Upper lobe of right lung (tissue), 1 donor: ENCODE measurements around the gene CHD6. TPM values are rescaled to one million over a fixed set of nuclear protein-coding genes. Genes with fewer than 3 reads are reported as not detected.

Experiments
- ATAC-seq: fragments of 200-7000 bp; cut with Tn5 transposase; one replicate; pipeline ENCODE4 v1.9.1; 2020; ENCODE audit warnings: mild to moderate bottlenecking, moderate library complexity
- DNase-seq: peaks from one replicate; pipeline ENCODE4 v3.0.0-alpha.2; 2020
- H3K27ac ChIP-seq: fragments of 200-600 bp; one replicate; pipeline ENCODE4 v1.8.0; 2022
- H3K27me3 ChIP-seq: fragments of 200-600 bp; one replicate; pipeline ENCODE4 v1.8.0; 2022; ENCODE audit warnings: mild to moderate bottlenecking
- H3K36me3 ChIP-seq: fragments of 200-600 bp; one replicate; pipeline ENCODE4 v1.8.0; 2022
- H3K4me1 ChIP-seq: fragments of 200-600 bp; one replicate; pipeline ENCODE4 v1.8.0; 2022
- H3K4me3 ChIP-seq: fragments of 200-600 bp; one replicate; pipeline ENCODE4 v1.8.0; 2022; ENCODE audit warnings: mild to moderate bottlenecking
- H3K9me3 ChIP-seq: fragments of 200-600 bp; one replicate; pipeline ENCODE4 v1.8.0; 2022
- intact Hi-C: fragments of 100-400 bp; cut with DNase I; formaldehyde crosslinking; loops from one replicate; pipeline ENCODE4 v1.11.0; 2022
- long read RNA-seq: library from polyadenylated mRNA; unstranded; transcript quantifications from one replicate; pipeline ENCODE4 v2.0.0, GENCODE V29; 2021
- total RNA-seq: library from RNA; stranded (reverse); fragmentation: NEBNext Ultra II Directional; extraction: Animal tissue kit (Norgen Biotek cat#: 25700); gene quantifications from one replicate; pipeline ENCODE4 v1.2.1, GENCODE V29; 2021
- TF ChIP-seq, protein P1 (sequence below): fragments of 200-600 bp; IDR thresholded peaks from one replicate; pipeline ENCODE4 v1.8.0; 2022; ENCODE audit warnings: antibody characterized with exemption
- donor health status: DM: no; HTN: yes; CAD: no; lungs with severe emphysema.

CHD6 gene, protein sequence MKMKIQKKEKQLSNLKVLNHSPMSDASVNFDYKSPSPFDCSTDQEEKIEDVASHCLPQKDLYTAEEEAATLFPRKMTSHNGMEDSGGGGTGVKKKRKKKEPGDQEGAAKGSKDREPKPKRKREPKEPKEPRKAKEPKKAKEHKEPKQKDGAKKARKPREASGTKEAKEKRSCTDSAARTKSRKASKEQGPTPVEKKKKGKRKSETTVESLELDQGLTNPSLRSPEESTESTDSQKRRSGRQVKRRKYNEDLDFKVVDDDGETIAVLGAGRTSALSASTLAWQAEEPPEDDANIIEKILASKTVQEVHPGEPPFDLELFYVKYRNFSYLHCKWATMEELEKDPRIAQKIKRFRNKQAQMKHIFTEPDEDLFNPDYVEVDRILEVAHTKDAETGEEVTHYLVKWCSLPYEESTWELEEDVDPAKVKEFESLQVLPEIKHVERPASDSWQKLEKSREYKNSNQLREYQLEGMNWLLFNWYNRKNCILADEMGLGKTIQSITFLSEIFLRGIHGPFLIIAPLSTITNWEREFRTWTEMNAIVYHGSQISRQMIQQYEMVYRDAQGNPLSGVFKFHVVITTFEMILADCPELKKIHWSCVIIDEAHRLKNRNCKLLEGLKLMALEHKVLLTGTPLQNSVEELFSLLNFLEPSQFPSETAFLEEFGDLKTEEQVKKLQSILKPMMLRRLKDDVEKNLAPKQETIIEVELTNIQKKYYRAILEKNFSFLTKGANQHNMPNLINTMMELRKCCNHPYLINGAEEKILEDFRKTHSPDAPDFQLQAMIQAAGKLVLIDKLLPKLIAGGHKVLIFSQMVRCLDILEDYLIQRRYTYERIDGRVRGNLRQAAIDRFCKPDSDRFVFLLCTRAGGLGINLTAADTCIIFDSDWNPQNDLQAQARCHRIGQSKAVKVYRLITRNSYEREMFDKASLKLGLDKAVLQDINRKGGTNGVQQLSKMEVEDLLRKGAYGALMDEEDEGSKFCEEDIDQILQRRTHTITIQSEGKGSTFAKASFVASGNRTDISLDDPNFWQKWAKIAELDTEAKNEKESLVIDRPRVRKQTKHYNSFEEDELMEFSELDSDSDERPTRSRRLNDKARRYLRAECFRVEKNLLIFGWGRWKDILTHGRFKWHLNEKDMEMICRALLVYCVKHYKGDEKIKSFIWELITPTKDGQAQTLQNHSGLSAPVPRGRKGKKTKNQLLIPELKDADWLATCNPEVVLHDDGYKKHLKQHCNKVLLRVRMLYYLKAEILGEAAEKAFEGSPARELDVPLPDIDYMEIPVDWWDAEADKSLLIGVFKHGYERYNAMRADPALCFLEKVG (N-terminal part only)
- total RNA-seq: 42.3 TPM
- long read RNA-seq, partial matches to known transcripts: 8 of 20 reads
- long read RNA-seq, other reads (novel, unspliced or antisense): 11 of 20 reads

DNA sequence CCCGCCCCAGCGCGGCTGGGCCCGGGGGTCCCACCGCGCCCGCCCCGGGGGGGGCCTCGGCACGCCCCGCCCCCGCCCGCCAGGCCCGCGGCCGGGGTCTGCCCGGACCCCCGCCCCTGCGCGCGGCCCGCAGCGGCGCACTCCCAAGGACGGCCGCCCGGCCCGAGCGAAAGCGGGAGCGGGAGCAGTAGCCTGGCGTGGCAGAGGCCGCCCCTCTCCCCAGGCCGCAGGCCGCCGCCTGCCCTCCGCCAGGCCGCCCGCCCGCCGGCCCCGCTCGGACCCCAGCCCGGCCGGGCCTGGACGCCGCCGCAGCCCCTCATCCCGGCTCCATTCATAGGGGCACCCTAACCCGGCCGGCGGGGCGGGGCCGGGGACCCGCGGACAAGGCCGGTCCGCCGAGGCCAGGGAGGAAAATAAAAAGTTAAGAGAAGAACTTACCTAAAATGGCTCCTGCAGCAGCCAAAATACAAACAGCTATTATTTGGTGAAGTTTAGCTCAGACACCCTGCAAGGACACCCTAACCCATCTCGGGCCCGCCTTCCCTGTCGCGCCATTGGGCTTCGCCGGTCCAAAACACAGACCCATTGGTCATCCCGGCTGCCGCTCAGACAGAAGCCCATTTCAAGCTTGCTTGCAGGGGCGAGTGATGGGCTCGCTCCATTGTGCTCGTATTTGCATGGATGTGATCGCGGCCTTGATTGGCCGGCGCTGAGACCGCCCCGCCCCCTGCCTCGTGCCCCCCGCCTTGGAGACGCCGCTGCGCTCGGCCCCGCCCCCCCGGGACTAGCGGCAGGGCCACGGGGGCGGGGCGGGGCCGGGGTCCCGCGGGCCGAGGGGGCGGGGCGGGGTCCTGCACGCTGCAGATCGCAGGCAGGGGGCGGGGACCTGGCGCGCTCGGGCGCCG, at the start of gene CHD6:
CHD6 (minus strand) TSS at position 476 of the 905 bp plus-strand sequence. CDS start 67,040 bp downstream, outside the sequence.
- Histone ChIP-seq H3K27ac (peak within 1 kb of the TSS; percentile 82), H3K9me3 (no peaks in the 10 kb centered on the region), H3K36me3 (no peaks in the 10 kb centered on the region), H3K27me3 (no peaks in the 10 kb centered on the region), H3K4me3 (peak within 1 kb of the TSS; percentile 67), H3K4me1 (peaks cover 35% of the 10 kb centered on the region)
- ATAC-seq (peak; percentile 99), DNase-seq (peak; percentile 100)
- intact Hi-C loops: no loop called here
- TF ChIP-seq, protein P1, sequence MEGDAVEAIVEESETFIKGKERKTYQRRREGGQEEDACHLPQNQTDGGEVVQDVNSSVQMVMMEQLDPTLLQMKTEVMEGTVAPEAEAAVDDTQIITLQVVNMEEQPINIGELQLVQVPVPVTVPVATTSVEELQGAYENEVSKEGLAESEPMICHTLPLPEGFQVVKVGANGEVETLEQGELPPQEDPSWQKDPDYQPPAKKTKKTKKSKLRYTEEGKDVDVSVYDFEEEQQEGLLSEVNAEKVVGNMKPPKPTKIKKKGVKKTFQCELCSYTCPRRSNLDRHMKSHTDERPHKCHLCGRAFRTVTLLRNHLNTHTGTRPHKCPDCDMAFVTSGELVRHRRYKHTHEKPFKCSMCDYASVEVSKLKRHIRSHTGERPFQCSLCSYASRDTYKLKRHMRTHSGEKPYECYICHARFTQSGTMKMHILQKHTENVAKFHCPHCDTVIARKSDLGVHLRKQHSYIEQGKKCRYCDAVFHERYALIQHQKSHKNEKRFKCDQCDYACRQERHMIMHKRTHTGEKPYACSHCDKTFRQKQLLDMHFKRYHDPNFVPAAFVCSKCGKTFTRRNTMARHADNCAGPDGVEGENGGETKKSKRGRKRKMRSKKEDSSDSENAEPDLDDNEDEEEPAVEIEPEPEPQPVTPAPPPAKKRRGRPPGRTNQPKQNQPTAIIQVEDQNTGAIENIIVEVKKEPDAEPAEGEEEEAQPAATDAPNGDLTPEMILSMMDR: no peak

DNA sequence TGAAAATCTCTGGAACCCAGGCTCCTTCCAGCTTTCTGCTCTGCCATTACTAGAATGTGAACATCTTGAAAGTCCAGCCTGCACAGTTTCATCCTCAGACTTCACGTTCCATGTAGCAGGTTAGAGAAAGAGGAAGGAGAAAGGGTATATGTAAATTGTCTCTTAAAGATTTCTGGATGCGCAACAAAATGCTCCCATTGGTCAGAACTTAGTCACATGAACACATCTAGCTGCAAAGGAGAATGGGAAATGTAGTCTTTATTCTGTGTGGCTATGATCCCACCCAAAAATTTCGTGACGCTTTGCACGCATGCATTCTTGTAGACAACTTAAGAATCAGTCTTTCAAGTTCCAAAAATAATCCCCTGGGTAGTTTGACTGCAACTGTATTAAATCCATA, 46.4 kb upstream of the CHD6 start:
- no peaks in the 10 kb centered on the region for H3K27me3 ChIP-seq
- H3K4me1 ChIP-seq: no peaks in the 10 kb centered on the region
- DNase-seq (no peak), ATAC-seq (no peak)
- no peaks in the 10 kb centered on the region for H3K9me3 ChIP-seq
- no peak overlapping the region for H3K4me3 ChIP-seq
- TF ChIP-seq, protein P1: no peak
- H3K27ac ChIP-seq: no peak overlapping the region
- intact Hi-C loops: no loop called here
- no peaks in the 10 kb centered on the region for H3K36me3 ChIP-seq

DNA sequence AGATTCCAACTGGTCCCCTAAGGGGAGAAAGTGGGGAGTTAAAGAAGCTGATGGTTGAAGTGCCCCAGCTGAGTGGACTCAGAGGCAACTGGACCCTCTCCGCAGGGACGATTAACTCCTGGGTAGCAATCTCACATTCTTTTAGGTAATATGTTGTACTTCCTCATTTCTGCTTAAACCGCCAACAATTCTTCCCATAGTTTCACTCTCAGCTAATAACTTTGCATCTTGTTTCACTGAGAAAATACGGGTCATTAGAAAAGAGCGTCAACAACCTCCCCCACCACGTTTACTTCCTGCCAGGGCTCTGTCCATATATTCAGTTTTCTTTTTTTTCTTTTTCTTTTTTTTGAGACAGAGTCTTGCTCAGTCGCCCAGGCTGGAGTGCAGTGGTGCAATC, 39.5 kb upstream of the CHD6 start:
- Histone ChIP-seq H3K27ac (no peak overlapping the region), H3K4me3 (no peak overlapping the region), H3K27me3 (no peaks in the 10 kb centered on the region), H3K4me1 (no peaks in the 10 kb centered on the region), H3K9me3 (no peaks in the 10 kb centered on the region), H3K36me3 (no peaks in the 10 kb centered on the region)
- TF ChIP-seq, protein P1: no peak
- intact Hi-C loops: no loop called here
- no peak for DNase-seq
- ATAC-seq: no peak

DNA sequence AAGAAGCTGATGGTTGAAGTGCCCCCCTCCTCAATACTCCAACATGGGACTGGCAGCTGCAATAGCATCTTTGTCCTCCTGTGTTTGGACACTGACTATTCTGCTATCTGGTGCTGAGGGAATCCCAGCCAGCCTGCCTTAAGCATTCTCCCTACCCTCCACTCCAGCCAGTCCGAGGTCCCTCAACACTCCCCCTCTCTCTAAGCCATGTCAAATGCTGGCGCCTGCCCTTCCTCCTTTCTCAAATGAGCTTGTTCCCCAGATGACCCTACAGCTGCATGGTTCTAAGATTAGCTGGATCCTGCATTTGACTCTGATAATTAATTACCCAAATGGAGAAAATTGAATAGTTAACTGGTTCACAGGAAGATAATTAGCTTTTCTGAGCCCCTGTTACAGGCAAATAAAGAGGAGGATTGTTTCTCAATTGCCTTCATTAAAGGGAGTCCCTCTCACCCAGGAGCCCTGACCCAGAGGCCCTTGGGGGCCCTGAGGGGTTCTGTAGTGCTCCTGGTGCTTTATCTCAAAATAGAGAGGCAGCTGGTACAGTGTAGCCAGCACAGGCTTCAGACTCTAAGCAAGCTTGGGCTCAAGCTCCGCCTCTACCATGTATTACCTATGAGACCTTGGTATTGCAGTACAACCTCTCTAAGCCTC, 37.9 kb upstream of the CHD6 start:
- H3K4me1 ChIP-seq: no peaks in the 10 kb centered on the region
- intact Hi-C loops: no loop called here
- ATAC-seq: no peak

More for the DNA sequence above, 37.9 kb upstream of the CHD6 start:
- Histone ChIP-seq H3K27me3 (no peaks in the 10 kb centered on the region), H3K4me3 (no peak overlapping the region), H3K9me3 (no peaks in the 10 kb centered on the region), H3K36me3 (no peaks in the 10 kb centered on the region), H3K27ac (no peak overlapping the region)
- DNase-seq: no peak
- TF ChIP-seq, protein P1: no peak
